ENCODE measurements around the gene ABCC4. TPM values are rescaled to one million over a fixed set of nuclear protein-coding genes. Genes with fewer than 3 reads are reported as not detected.

The ABCC4 gene
- total and polyA plus RNA-seq, 2 donors (not counting 1 experiment from before 2014, with no cell fraction given): 35.2 to 98.8 TPM

GRCh38 chr13:95260031-95260525 is 41.2 kb downstream of the ABCC4 start:
- Histone ChIP-seq H3K79me2 (ENCODE audit: control insufficient read depth, insufficient read depth, low read length) (peaks cover 5% of the 10 kb centered on the region), H3K4me1 (ENCODE audit: control insufficient read depth, extremely low read depth, insufficient read depth, low read length) (peaks cover 10% of the 10 kb centered on the region), H3K4me3 (replicated peaks in 1 of 4; ENCODE audit: control extremely low read depth in 1 of 4, insufficient read depth in 1 of 4, low read depth in 3 of 4, low read length in 4 of 4) (no peak overlapping the region), H3K27ac (ENCODE audit: insufficient read depth, low read length) (no peak overlapping the region), H3K9me3 (ENCODE audit: control insufficient read depth, insufficient read depth, low read depth, low read length) (no peaks in the 10 kb centered on the region), H3K4me2 (ENCODE audit: extremely low read depth, insufficient read depth, low read length) (no peak overlapping the region), H3K36me3 (ENCODE audit: control insufficient read depth, insufficient read depth, low read length) (no peaks in the 10 kb centered on the region), H3K9ac (ENCODE audit: insufficient read depth, low read length) (no peak overlapping the region), H4K20me1 (ENCODE audit: control insufficient read depth, extremely low read depth, insufficient read depth, low read length) (no peaks in the 10 kb centered on the region), H3K27me3 (ENCODE audit: control insufficient read depth, insufficient read depth, low read length) (no peaks in the 10 kb centered on the region), H2AFZ (ENCODE audit: low read length) (no peak overlapping the region)
- TF ChIP-seq EZH2 (IDR thresholded peaks at IDR 0.05; ENCODE audit: low read length, missing control alignments): no peak
- TF ChIP-seq, protein P1, sequence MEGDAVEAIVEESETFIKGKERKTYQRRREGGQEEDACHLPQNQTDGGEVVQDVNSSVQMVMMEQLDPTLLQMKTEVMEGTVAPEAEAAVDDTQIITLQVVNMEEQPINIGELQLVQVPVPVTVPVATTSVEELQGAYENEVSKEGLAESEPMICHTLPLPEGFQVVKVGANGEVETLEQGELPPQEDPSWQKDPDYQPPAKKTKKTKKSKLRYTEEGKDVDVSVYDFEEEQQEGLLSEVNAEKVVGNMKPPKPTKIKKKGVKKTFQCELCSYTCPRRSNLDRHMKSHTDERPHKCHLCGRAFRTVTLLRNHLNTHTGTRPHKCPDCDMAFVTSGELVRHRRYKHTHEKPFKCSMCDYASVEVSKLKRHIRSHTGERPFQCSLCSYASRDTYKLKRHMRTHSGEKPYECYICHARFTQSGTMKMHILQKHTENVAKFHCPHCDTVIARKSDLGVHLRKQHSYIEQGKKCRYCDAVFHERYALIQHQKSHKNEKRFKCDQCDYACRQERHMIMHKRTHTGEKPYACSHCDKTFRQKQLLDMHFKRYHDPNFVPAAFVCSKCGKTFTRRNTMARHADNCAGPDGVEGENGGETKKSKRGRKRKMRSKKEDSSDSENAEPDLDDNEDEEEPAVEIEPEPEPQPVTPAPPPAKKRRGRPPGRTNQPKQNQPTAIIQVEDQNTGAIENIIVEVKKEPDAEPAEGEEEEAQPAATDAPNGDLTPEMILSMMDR (conservative IDR thresholded peaks at IDR 0.05 in 1 of 2, IDR thresholded peaks at IDR 0.05 in 1 of 2; ENCODE audit: low read depth in 1 of 2, low read length in 2 of 2): no peak
- no peak for DNase-seq (ENCODE audit: low read depth in 2 of 2)

DNA sequence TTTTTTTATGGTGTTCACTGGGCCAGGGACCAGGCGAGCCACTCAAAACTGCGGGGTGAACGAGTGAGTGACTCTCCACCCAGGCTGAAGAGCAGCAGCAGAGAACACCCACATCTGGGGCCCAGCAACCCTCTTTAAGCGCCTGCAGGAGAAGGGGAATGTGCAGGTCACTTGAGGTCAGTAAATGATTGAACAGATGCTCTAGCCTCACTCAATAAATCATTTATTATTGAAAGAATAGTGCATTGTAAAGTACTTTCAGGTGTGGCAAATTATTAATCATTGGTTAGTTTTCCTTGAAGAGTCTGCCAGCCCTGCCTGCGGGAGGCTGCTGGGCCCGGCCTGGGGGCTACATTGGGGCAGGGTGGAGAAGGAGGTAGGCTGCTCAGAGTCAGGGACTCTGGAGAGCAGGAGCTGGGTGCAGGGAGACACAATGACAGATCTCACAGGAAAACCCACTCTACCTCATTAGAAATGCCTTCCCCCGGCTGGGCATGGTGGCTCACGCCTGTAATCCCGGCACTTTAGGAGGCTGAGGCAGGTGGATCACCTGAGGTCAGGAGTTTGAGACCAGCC is 42.5 kb downstream of the ABCC4 start:
- TF ChIP-seq, protein P1 (conservative IDR thresholded peaks at IDR 0.05 in 1 of 2, IDR thresholded peaks at IDR 0.05 in 1 of 2; ENCODE audit: low read depth in 1 of 2, low read length in 2 of 2): no peak
- no peak overlapping the region for H2AFZ ChIP-seq (ENCODE audit: low read length)
- no peaks in the 10 kb centered on the region for H3K27me3 ChIP-seq (ENCODE audit: control insufficient read depth, insufficient read depth, low read length)
- H3K79me2 ChIP-seq (ENCODE audit: control insufficient read depth, insufficient read depth, low read length): peaks cover 10% of the 10 kb centered on the region
- no peak overlapping the region for H3K27ac ChIP-seq (ENCODE audit: insufficient read depth, low read length)
- no peak for DNase-seq (ENCODE audit: low read depth in 2 of 2)
- H3K4me2 ChIP-seq (ENCODE audit: extremely low read depth, insufficient read depth, low read length): no peak overlapping the region
- H3K9ac ChIP-seq (ENCODE audit: insufficient read depth, low read length): no peak overlapping the region
- H3K9me3 ChIP-seq (ENCODE audit: control insufficient read depth, insufficient read depth, low read depth, low read length): no peaks in the 10 kb centered on the region
- H4K20me1 ChIP-seq (ENCODE audit: control insufficient read depth, extremely low read depth, insufficient read depth, low read length): no peaks in the 10 kb centered on the region
- no peak overlapping the region for H3K4me3 ChIP-seq (replicated peaks in 1 of 4; ENCODE audit: control extremely low read depth in 1 of 4, insufficient read depth in 1 of 4, low read depth in 3 of 4, low read length in 4 of 4)
- H3K4me1 ChIP-seq (ENCODE audit: control insufficient read depth, extremely low read depth, insufficient read depth, low read length): peaks cover 19% of the 10 kb centered on the region
- no peaks in the 10 kb centered on the region for H3K36me3 ChIP-seq (ENCODE audit: control insufficient read depth, insufficient read depth, low read length)

DNA sequence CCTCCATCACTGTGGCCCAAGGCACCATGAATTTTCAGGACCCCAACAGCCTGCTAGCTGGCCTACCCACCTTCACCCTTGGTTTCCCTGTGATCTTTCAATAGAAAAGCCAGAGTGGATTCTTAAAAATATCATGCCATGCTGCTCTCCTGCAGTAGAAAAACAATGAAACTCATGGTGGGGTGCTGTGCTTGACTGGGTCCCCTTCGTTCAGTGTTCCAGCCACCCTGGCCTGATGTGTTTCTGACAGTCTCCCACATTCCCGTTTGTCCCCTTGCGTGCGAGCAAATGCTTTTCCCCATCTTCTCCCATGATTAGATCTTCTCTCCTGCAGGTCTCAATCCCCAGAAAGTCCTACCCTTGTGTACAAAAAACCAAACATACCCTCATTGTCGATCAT is 43.2 kb downstream of the ABCC4 start:
- no peak for TF ChIP-seq EZH2 (IDR thresholded peaks at IDR 0.05; ENCODE audit: low read length, missing control alignments)
- TF ChIP-seq, protein P1 (conservative IDR thresholded peaks at IDR 0.05 in 1 of 2, IDR thresholded peaks at IDR 0.05 in 1 of 2; ENCODE audit: low read depth in 1 of 2, low read length in 2 of 2): no peak
- no peak overlapping the region for H3K9ac ChIP-seq (ENCODE audit: insufficient read depth, low read length)

More for the DNA sequence above, 43.2 kb downstream of the ABCC4 start:
- Histone ChIP-seq H3K9me3 (ENCODE audit: control insufficient read depth, insufficient read depth, low read depth, low read length) (no peaks in the 10 kb centered on the region), H2AFZ (ENCODE audit: low read length) (no peak overlapping the region), H3K79me2 (ENCODE audit: control insufficient read depth, insufficient read depth, low read length) (peaks cover 11% of the 10 kb centered on the region), H3K4me1 (ENCODE audit: control insufficient read depth, extremely low read depth, insufficient read depth, low read length) (peaks cover 19% of the 10 kb centered on the region), H3K27me3 (ENCODE audit: control insufficient read depth, insufficient read depth, low read length) (no peaks in the 10 kb centered on the region), H3K27ac (ENCODE audit: insufficient read depth, low read length) (no peak overlapping the region), H3K4me3 (replicated peaks in 1 of 4; ENCODE audit: control extremely low read depth in 1 of 4, insufficient read depth in 1 of 4, low read depth in 3 of 4, low read length in 4 of 4) (no peak overlapping the region), H3K4me2 (ENCODE audit: extremely low read depth, insufficient read depth, low read length) (no peak overlapping the region), H4K20me1 (ENCODE audit: control insufficient read depth, extremely low read depth, insufficient read depth, low read length) (no peaks in the 10 kb centered on the region), H3K36me3 (ENCODE audit: control insufficient read depth, insufficient read depth, low read length) (no peaks in the 10 kb centered on the region)
- DNase-seq (ENCODE audit: low read depth in 2 of 2): no peak
